ENCODE measurements around the gene NFATC3. TPM values are rescaled to one million over a fixed set of nuclear protein-coding genes. Genes with fewer than 3 reads are reported as not detected.

Gene NFATC3
- total and polyA plus RNA-seq, 4 donors = 13.5 to 69.6 (median 35.7) TPM

- WGBS, 2 donors = 94 to 98% methylated on average over 2 of the region's 2 CpGs
- H3K9me3 ChIP-seq (ENCODE audit: control insufficient read depth in 4 of 4, insufficient read depth in 3 of 4, low read length in 3 of 4) = no peaks in the 10 kb centered on the region
- ATAC-seq (ENCODE audit: insufficient read depth, low FRiP score) (no peak), DNase-seq (no peak)
- H3K4me1 ChIP-seq (ENCODE audit: control insufficient read depth in 5 of 5, insufficient read depth in 5 of 5, low read length in 5 of 5) = no peaks in the 10 kb centered on the region
- H3K36me3 ChIP-seq (ENCODE audit: control insufficient read depth in 4 of 4, insufficient read depth in 4 of 4, low read length in 4 of 4) = peaks cover 18 to 39% (median 28%) of the 10 kb centered on the region in 4 donors
- H3K9ac ChIP-seq (ENCODE audit: insufficient read depth in 1 of 2, low read length in 2 of 2) = no peak overlapping the region
- no peak for TF ChIP-seq CTCF (IDR thresholded peaks at IDR 0.05; ENCODE audit: control extremely low read depth, extremely low read depth)
- no peaks in the 10 kb centered on the region for H3K27me3 ChIP-seq (ENCODE audit: control insufficient read depth in 3 of 3, insufficient read depth in 3 of 3, low read length in 2 of 3)
- H3K27ac ChIP-seq (ENCODE audit: low read depth in 1 of 2, low read length in 1 of 2) = no peak overlapping the region
- H3K4me3 ChIP-seq = no peak overlapping the region
Observed at GRCh38 chr16:68187505-68187904, 102.3 kb downstream of the NFATC3 start.

GRCh38 chr16:68188170-68188569, 103.0 kb downstream of the NFATC3 start:
- no peak overlapping the region for H3K9ac ChIP-seq (ENCODE audit: insufficient read depth in 1 of 2, low read length in 2 of 2)
- DNase-seq (no peak), ATAC-seq (ENCODE audit: insufficient read depth, low FRiP score) (no peak)
- no peaks in the 10 kb centered on the region for H3K27me3 ChIP-seq (ENCODE audit: control insufficient read depth in 3 of 3, insufficient read depth in 3 of 3, low read length in 2 of 3)
- no peak for TF ChIP-seq CTCF (IDR thresholded peaks at IDR 0.05; ENCODE audit: control extremely low read depth, extremely low read depth)
- no peaks in the 10 kb centered on the region for H3K9me3 ChIP-seq (ENCODE audit: control insufficient read depth in 4 of 4, insufficient read depth in 3 of 4, low read length in 3 of 4)
- 98% methylated on average over 10 of the region's 10 CpGs for WGBS, 2 donors
- H3K27ac ChIP-seq (ENCODE audit: low read depth in 1 of 2, low read length in 1 of 2) = no peak overlapping the region
- no peak overlapping the region for H3K4me3 ChIP-seq
- H3K4me1 ChIP-seq (ENCODE audit: control insufficient read depth in 5 of 5, insufficient read depth in 5 of 5, low read length in 5 of 5) = no peaks in the 10 kb centered on the region
- H3K36me3 ChIP-seq (ENCODE audit: control insufficient read depth in 4 of 4, insufficient read depth in 4 of 4, low read length in 4 of 4) = peaks cover 16 to 39% (median 27%) of the 10 kb centered on the region in 4 donors

- no peak overlapping the region for H3K27ac ChIP-seq (ENCODE audit: low read depth in 1 of 2, low read length in 1 of 2)
- DNase-seq = no peak
- H3K36me3 ChIP-seq (ENCODE audit: control insufficient read depth in 4 of 4, insufficient read depth in 4 of 4, low read length in 4 of 4) = peaks cover 15 to 33% (median 24%) of the 10 kb centered on the region in 4 donors
- H3K9me3 ChIP-seq (ENCODE audit: control insufficient read depth in 4 of 4, insufficient read depth in 3 of 4, low read length in 3 of 4) = no peaks in the 10 kb centered on the region
- H3K4me3 ChIP-seq = no peak overlapping the region
- WGBS, 2 donors = 31 to 83% methylated on average over 1 of the region's 1 CpG
- TF ChIP-seq CTCF (IDR thresholded peaks at IDR 0.05; ENCODE audit: control extremely low read depth, extremely low read depth) = no peak
- no peak for ATAC-seq (ENCODE audit: insufficient read depth, low FRiP score)
- H3K9ac ChIP-seq (ENCODE audit: insufficient read depth in 1 of 2, low read length in 2 of 2) = no peak overlapping the region
- H3K27me3 ChIP-seq (ENCODE audit: control insufficient read depth in 3 of 3, insufficient read depth in 3 of 3, low read length in 2 of 3) = no peaks in the 10 kb centered on the region
- H3K4me1 ChIP-seq (ENCODE audit: control insufficient read depth in 5 of 5, insufficient read depth in 5 of 5, low read length in 5 of 5) = no peaks in the 10 kb centered on the region
Observed at GRCh38 chr16:68190081-68190480, 104.9 kb downstream of the NFATC3 start.
